ENCODE data around the gene CYTH4.

GRCh38 chr22:37306494-37306829 is 24.2 kb downstream of the CYTH4 start:
- TF ChIP-seq CTCF (conservative IDR thresholded peaks at IDR 0.05; ENCODE audit: low read length), result no peak
- TF ChIP-seq EZH2phosphoT487 (IDR thresholded peaks at IDR 0.05; ENCODE audit: borderline replicate concordance, low read depth, low read length), result no peak

Data from OCI-LY7 (cell line).